BE2C (cell line): ENCODE data around the gene TMEM269.

Experiments
- DNase-seq: peaks from one replicate; pipeline ENCODE4 v3.0.0-alpha.2; 2020
- H3K27me3 ChIP-seq: fragments of 250-450 bp; sonication (Bioruptor Pico); 2 replicates; pipeline ENCODE4 v1.5.1; 2020; ENCODE audit warnings: mild to moderate bottlenecking
- H3K36me3 ChIP-seq: fragments of 250-450 bp; sonication (Bioruptor Pico); 2 replicates; pipeline ENCODE4 v1.5.1; 2020; ENCODE audit warnings: mild to moderate bottlenecking
- H3K4me1 ChIP-seq: fragments of 250-450 bp; sonication (Bioruptor Pico); 2 replicates; pipeline ENCODE4 v1.5.1; 2020
- H3K4me3 ChIP-seq: 2 replicates; pipeline ENCODE4 v1.5.1; 2011; ENCODE audit warnings: low read depth, low read length
- H3K9me3 ChIP-seq: fragments of 250-450 bp; sonication (Bioruptor Pico); 2 replicates; pipeline ENCODE4 v1.5.1; 2020
- TF ChIP-seq, protein P1 (sequence below): IDR thresholded peaks from 2 replicates; pipeline ENCODE4 v1.5.1; 2012; ENCODE audit warnings: mild to moderate bottlenecking, low read depth, low read length

The TMEM269 gene

DNA sequence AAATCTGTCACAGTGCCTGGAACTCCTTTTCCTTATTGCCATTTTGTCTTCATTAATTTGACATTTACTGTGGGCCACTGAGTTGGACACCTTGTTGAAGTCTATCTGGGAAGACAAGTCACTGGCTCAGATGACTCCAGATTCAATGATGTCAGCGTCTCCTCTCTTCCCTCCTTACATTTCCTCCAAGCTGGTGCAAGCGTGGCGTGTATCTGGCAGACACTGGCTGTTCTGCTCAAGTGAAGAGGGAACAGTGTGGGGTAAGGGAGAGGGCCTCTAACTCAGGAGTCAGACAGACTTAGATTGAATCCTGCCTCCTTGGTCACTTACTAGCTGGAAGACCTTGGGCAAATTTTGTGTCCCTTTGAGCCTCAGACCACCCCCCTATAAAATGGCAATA lies 52.9 kb downstream of the TMEM269 start:
- TF ChIP-seq, protein P1, sequence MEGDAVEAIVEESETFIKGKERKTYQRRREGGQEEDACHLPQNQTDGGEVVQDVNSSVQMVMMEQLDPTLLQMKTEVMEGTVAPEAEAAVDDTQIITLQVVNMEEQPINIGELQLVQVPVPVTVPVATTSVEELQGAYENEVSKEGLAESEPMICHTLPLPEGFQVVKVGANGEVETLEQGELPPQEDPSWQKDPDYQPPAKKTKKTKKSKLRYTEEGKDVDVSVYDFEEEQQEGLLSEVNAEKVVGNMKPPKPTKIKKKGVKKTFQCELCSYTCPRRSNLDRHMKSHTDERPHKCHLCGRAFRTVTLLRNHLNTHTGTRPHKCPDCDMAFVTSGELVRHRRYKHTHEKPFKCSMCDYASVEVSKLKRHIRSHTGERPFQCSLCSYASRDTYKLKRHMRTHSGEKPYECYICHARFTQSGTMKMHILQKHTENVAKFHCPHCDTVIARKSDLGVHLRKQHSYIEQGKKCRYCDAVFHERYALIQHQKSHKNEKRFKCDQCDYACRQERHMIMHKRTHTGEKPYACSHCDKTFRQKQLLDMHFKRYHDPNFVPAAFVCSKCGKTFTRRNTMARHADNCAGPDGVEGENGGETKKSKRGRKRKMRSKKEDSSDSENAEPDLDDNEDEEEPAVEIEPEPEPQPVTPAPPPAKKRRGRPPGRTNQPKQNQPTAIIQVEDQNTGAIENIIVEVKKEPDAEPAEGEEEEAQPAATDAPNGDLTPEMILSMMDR, result no peak
- Histone ChIP-seq H3K4me1 (no peaks in the 10 kb centered on the region), H3K36me3 (no peaks in the 10 kb centered on the region), H3K27me3 (no peaks in the 10 kb centered on the region), H3K9me3 (no peaks in the 10 kb centered on the region), H3K4me3 (no peak overlapping the region)
- no peak for DNase-seq

DNA sequence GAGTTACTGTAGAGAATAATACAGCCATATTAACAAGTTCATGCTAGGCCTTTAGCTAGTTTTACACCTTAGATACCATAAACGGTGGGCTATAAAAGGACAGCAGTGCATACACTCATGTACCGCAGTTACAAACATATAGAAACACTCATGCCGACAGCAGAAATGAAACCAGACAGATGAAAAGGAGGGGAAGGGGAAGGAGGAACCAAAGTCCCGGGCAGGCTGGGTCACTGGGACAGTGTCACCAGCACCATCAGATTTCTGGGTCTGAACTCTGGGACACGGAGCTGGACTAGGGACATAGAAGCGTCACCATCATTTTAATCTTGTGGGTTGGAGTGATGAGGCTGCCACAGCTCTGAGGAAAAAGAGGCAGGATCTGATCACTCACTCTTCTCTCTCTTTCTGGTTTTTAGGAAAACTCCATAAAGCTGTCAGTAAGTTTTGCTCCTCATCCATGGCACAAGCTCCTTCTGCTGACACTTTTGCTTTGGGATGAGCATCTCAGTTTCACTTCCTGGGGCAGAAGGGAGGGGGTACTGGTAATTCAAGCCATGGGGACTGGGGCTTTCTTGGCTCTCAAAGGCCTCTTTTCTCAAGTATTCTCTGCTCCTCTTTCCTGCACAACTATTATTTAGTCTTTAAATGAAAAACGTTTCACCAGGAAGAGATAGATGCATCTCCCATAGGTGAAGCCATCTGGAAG lies 53.8 kb downstream of the TMEM269 start:
- Histone ChIP-seq H3K27me3 (no peaks in the 10 kb centered on the region), H3K4me1 (no peaks in the 10 kb centered on the region), H3K9me3 (no peaks in the 10 kb centered on the region), H3K36me3 (no peaks in the 10 kb centered on the region), H3K4me3 (no peak overlapping the region)
- no peak for DNase-seq
- TF ChIP-seq, protein P1, result no peak

DNA sequence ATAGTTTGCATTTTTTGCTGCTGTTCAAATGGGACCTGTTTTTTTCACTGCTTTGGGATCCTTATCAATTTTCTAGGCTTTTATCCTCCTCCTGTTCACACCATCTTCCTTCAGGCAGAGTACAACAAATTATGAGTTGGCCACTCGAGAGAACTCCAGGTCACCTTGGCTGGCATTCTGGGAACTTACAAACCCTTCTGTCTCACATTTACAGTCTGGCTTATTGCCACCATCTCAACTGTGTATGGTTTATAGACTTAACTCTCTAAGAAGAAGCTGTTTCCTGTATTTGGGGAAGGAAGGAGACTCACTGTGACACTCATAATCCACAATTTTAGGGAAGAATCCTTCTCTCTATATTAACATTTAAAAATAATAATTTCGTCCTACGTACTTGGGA lies 56.2 kb downstream of the TMEM269 start:
- no peaks in the 10 kb centered on the region for H3K9me3 ChIP-seq
- H3K36me3 ChIP-seq, result no peaks in the 10 kb centered on the region
- TF ChIP-seq, protein P1, result no peak
- DNase-seq, result no peak
- H3K27me3 ChIP-seq, result no peaks in the 10 kb centered on the region
- H3K4me1 ChIP-seq, result no peaks in the 10 kb centered on the region
- no peak overlapping the region for H3K4me3 ChIP-seq

DNA sequence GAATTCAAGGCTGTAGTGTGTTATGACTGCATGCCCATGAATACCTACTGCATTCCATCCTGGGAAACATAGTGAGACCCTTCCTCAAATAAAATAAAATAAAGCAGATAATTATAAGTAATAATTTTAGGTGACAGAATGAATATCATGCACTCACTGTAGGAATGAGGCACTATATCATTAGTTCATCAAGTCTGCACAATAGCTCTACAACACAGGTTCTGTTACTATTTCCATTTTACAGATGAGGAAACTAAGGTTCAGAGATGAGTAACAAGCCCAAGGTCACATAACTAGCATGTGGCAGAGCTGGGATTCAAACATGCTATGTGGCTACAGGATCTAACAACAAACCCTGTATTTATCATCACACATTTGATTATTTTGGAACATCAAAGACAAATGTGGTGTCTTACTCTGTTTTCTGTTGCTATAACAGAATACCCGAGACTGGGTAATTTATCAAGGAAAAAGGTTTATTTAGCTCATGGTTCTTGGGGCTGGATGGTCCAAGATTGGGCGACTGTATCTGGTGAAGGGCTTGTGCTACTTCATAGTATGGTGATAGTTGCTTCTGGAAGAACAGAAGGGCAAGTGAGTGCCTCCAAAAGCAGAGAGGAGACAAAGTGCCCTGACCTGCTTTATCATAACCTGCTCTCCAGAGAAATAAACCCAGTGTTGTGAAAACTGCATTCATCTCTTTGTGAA lies 56.8 kb downstream of the TMEM269 start:
- no peak for DNase-seq
- TF ChIP-seq, protein P1, result no peak
- no peaks in the 10 kb centered on the region for H3K36me3 ChIP-seq
- H3K4me3 ChIP-seq, result no peak overlapping the region
- no peaks in the 10 kb centered on the region for H3K9me3 ChIP-seq
- no peaks in the 10 kb centered on the region for H3K4me1 ChIP-seq
- H3K27me3 ChIP-seq, result no peaks in the 10 kb centered on the region

DNA sequence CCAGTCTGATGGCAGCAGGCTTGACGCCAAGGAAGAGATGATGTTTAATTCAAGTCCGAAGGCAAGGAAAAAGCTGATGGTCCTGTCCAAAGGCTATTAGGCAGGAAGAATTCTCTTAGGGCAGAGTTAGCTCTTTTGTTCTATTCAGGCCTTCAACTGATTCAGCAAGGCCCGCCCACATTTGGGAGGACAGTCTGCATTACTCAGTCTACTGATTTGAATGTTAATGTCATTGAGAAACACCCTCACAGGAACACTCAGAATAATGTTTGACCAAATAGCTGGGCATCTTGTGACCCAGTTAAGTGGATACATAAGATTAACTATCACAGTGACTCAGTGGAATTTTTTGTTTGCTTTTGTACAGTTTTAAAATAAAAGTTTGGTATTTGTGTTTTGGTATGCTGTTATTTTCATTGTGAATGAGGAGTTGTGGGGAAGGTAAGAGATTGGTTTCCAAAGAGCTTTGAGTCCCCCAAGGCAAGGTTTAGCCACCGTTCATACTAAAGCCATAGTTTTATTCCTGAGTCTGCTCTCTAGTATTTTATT lies 59.9 kb downstream of the TMEM269 start:
- no peak for DNase-seq
- Histone ChIP-seq H3K4me3 (no peak overlapping the region), H3K4me1 (no peaks in the 10 kb centered on the region), H3K9me3 (no peaks in the 10 kb centered on the region), H3K27me3 (no peaks in the 10 kb centered on the region), H3K36me3 (no peaks in the 10 kb centered on the region)
- TF ChIP-seq, protein P1, result no peak

DNA sequence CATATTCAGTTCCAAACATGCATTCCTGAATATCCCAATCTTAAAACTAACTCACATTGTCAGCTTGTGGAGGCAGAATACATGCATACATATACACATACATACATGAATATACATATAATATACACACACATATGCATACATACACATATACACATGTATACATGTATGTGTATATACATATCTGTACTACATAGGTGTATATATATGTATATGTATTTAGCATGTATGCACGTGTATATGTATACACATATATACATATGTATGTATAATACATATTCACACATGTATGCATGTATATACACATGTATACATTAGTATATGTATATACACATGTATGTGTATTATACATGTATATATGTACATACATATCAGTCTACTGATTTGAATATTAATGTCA lies 60.4 kb downstream of the TMEM269 start:
- DNase-seq, result no peak
- Histone ChIP-seq H3K9me3 (no peaks in the 10 kb centered on the region), H3K4me3 (peak overlapping the region; percentile 84; the same call in 1 of the 2 replicates), H3K4me1 (no peaks in the 10 kb centered on the region), H3K36me3 (no peaks in the 10 kb centered on the region), H3K27me3 (no peaks in the 10 kb centered on the region)
- TF ChIP-seq, protein P1, result no peak
